Progenitor cell of endocrine pancreas (in vitro differentiated cells): ENCODE results near the gene DUSP23. TPM values are rescaled to one million over a fixed set of nuclear protein-coding genes. Genes with fewer than 3 reads are reported as not detected.
A peak's percentile ranks its signal among the peaks of the same experiment; 100 is the strongest.

ENCODE experiments used
- DNase-seq: peaks from one replicate; pipeline ENCODE4 v3.0.0; 2021; ENCODE audit warnings: low spot score; ENCODE audit not compliant: unreplicated experiment
- H3K27ac Mint-ChIP-seq: 2 replicates; pipeline ENCODE4 v1.8.0; 2021; ENCODE audit warnings: mild to moderate bottlenecking, moderate library complexity, mixed read lengths
- H3K27me3 Mint-ChIP-seq: 2 replicates; pipeline ENCODE4 v1.8.0; 2021; ENCODE audit warnings: mixed read lengths
- H3K36me3 Mint-ChIP-seq: 2 replicates; pipeline ENCODE4 v1.8.0; 2022; ENCODE audit warnings: mixed read lengths; ENCODE audit not compliant: insufficient read depth
- H3K4me1 Mint-ChIP-seq: 2 replicates; pipeline ENCODE4 v1.8.0; 2021; ENCODE audit warnings: low read depth, mixed read lengths
- H3K4me3 Mint-ChIP-seq: 2 replicates; pipeline ENCODE4 v1.8.0; 2021; ENCODE audit warnings: low read depth, mild to moderate bottlenecking, moderate library complexity, mixed read lengths
- H3K9me3 Mint-ChIP-seq: 2 replicates; pipeline ENCODE4 v1.8.0; 2021; ENCODE audit warnings: low read depth, mixed read lengths
- CTCF ChIP-seq: fragments of 200-600 bp; sonication (generic); IDR thresholded peaks from one replicate; pipeline ENCODE4 v1.5.0; 2021; ENCODE audit warnings: antibody characterized with exemption, mild to moderate bottlenecking; ENCODE audit not compliant: unreplicated experiment
- total RNA-seq: library from RNA; stranded (reverse); gene quantifications from 2 replicates; pipeline ENCODE4 v1.2.1, GENCODE V29; 2021

DUSP23 gene
- total RNA-seq, 1 donor from 2014 or later = 16.9 TPM

- no peaks in the 10 kb centered on the region for H3K9me3 Mint-ChIP-seq
- H3K27me3 Mint-ChIP-seq = peaks cover 71% of the 10 kb centered on the region
- DNase-seq = no peak
Observed at GRCh38 chr1:159821171-159821867, 40.6 kb downstream of the DUSP23 start.

GRCh38 chr1:159823406-159823805 is 42.6 kb downstream of the DUSP23 start:
- H3K36me3 Mint-ChIP-seq = no peaks in the 10 kb centered on the region
- no peak for TF ChIP-seq CTCF
- no peak for DNase-seq
- no peak overlapping the region for H3K4me3 Mint-ChIP-seq
- H3K27me3 Mint-ChIP-seq = peaks cover 87% of the 10 kb centered on the region
- H3K9me3 Mint-ChIP-seq = no peaks in the 10 kb centered on the region
- H3K27ac Mint-ChIP-seq = no peak overlapping the region
- H3K4me1 Mint-ChIP-seq = peaks cover 6% of the 10 kb centered on the region

More at GRCh38 chr1:159821171-159821867, 40.6 kb downstream of the DUSP23 start:
- H3K4me3 Mint-ChIP-seq = no peak overlapping the region
- peak; percentile 20 for TF ChIP-seq CTCF
- H3K4me1 Mint-ChIP-seq = peaks cover 6% of the 10 kb centered on the region
- no peak overlapping the region for H3K27ac Mint-ChIP-seq
- H3K36me3 Mint-ChIP-seq = no peaks in the 10 kb centered on the region

GRCh38 chr1:159825564-159825963 is 44.8 kb downstream of the DUSP23 start:
- H3K36me3 Mint-ChIP-seq = no peaks in the 10 kb centered on the region
- no peaks in the 10 kb centered on the region for H3K9me3 Mint-ChIP-seq
- no peak for DNase-seq
- no peak overlapping the region for H3K4me3 Mint-ChIP-seq
- H3K4me1 Mint-ChIP-seq = peaks cover 5% of the 10 kb centered on the region
- no peak overlapping the region for H3K27ac Mint-ChIP-seq
- peaks cover 95% of the 10 kb centered on the region for H3K27me3 Mint-ChIP-seq
- TF ChIP-seq CTCF = no peak

- H3K4me3 Mint-ChIP-seq = no peak within 1 kb of the TSS
- no peak for TF ChIP-seq CTCF
- peak within 1 kb of the TSS; percentile 56 for H3K27ac Mint-ChIP-seq
- DNase-seq = no peak
- H3K4me1 Mint-ChIP-seq = peaks cover 9% of the 10 kb centered on the region
- H3K27me3 Mint-ChIP-seq = peaks cover 88% of the 10 kb centered on the region
- H3K36me3 Mint-ChIP-seq = no peaks in the 10 kb centered on the region
- no peaks in the 10 kb centered on the region for H3K9me3 Mint-ChIP-seq
Observed at GRCh38 chr1:159826441-159827101, 45.8 kb downstream of the DUSP23 start, which contains the start of gene SLAMF8. Gene SLAMF8, plus strand, starts transcription at chr1:159826873. Its CDS starts 26 bp downstream, at chr1:159826899.

- Mint-ChIP-seq H3K27me3 (peaks cover 86% of the 10 kb centered on the region), H3K9me3 (no peaks in the 10 kb centered on the region), H3K36me3 (no peaks in the 10 kb centered on the region), H3K27ac (no peak overlapping the region), H3K4me3 (no peak overlapping the region), H3K4me1 (peaks cover 13% of the 10 kb centered on the region)
- DNase-seq = no peak
- TF ChIP-seq CTCF = no peak
Observed at GRCh38 chr1:159827102-159827490, 46.3 kb downstream of the DUSP23 start.
